CD4-positive, alpha-beta T cell treated with Interleukin-12 subunit alpha and Interleukin-12 subunit beta, for 1 hour (primary cell): ENCODE data around the gene RIN3.

Source experiments
- DNase-seq: peaks from one replicate; pipeline ENCODE4 v3.0.0-alpha.2; 2020

RIN3 gene

DNA sequence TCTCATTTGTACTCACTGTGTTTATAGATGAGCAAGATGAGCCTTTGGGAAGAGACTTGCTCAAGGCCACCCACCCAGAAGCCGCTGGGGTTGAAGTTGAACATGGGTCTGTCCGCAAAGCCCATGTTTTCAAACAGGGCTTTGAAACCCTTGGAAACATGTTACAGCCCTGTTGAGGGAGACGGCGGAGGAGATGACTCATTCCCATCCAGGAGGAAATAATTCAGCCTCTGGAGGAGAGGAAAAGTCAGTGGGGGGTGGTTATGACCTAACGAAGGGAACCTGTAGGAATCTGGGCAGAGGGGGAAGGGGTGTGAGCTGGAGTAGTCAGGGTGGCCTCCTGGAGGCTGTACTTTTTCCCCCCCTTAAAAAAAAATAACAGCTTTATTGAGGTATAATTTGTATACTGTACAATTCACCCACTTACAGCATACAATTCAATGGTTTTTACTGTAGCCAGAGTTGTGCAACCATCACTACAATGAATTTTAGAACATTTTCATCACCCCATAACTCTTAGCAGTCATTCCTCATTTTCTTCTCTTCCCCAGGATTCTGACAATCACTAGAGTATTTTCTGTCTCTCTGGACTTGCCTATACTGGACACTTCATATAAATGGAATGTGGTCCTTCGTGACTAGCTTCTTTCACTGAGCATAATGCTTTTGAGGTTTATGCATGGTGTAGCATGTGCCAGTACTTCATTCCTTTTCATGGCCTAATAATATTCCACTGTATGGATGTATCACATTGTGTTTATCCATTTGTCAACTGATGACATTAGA, 1.9 kb upstream of the RIN3 start:
- DNase-seq, result no peak

GRCh38 chr14:92512807-92513203, 776 bp upstream of the RIN3 start:
- no peak for DNase-seq

- DNase-seq, result peak; percentile 38
Measured at GRCh38 chr14:92513966-92514843, 624 bp downstream of the RIN3 start.

- no peak for DNase-seq
Measured at GRCh38 chr14:92514844-92515514, 1.4 kb downstream of the RIN3 start.

DNA sequence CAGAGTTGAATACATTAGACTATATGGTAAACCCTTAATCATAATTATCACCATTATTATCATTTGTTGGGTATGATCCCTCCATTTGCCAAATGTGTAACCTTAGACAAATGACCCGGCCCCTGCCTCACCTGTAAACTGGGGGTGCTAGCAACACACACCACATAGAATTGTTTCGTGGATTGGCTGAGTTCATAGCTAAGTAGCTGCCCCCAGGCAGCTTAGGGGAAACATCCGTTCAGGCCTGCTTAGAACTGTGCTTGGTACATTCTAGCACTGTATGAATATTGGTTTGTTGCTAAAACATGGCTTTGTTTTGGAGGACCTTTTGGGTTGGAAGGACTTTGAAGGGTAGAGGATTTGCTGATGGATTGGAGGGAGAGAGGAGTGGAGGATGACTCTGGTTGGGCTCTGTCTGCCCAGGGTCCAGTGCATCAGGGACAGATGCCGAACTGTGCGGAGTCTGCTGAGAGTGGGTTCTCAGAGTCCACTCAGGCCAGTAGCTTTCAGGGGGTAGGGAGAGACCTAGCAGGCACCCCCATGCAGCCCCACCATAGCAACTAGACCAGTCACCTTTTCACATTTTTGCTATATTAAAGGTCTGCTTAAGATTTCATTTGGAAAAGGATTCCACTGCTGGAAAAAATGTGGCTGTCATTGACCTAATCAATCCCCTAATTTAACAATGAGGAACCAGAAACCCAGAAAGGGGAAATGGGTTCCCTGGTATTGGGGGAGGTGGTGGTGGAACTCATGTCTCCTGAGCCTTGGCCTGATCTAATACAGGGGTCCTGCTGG, 2.2 kb downstream of the RIN3 start:
- DNase-seq, result no peak

DNA sequence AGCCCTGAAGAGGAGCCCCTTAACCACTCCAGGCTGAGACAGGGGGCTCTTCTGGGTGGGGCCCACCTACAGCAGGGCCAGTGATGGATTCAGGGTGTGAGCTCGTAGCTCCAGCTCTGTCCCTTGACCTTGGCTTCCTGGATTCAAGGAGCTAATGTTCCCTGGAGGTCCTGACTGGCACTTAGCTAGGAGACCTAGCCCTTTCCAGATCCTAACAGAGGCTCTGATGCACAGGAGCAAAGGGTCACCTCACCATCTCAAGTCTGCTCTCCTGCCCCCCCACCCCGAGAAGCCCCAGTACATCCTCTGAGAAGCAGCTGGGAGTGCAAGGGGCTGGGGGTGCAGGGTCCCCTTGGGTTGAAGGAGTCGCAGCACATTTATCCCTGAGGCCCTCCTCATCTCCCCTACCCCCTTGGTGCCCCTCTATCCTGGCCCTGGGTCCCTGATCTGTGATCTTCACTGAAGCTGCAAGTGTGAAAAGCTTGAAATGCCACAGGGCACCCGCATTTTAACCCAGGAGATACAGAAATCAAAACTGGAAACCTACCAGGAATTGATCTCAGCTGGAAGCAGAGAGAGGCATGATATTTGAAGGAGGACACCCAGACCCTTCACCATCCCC, 2.9 kb downstream of the RIN3 start:
- no peak for DNase-seq

DNA sequence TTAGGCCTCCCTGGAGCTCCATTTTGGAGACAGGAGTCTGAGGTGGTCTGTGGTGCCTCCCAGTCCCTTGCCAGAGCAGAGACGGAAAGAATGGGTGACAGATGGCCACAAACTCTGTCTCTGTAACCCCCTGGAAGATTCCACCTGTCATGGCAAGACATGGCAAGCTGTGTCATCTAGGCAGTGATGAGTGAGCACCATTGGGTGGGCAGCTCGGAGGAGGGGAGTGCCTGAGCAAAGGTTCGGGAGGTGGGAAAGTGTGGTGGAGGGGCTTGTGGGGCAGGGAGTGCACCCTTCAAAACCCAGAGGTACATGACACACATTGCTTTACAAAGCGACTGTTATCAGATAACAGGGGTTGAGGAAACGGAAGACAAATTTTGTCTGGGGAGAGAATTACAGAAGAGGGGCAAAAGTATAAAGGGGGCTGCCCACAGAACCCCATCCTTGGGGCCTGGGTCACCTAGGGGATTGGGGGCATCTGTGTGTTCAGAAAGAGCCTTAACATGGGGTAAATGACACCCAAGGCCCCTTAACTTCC, 3.5 kb downstream of the RIN3 start:
- no peak for DNase-seq

- DNase-seq, result no peak
Measured at GRCh38 chr14:92517761-92518160, 4.2 kb downstream of the RIN3 start.

DNA sequence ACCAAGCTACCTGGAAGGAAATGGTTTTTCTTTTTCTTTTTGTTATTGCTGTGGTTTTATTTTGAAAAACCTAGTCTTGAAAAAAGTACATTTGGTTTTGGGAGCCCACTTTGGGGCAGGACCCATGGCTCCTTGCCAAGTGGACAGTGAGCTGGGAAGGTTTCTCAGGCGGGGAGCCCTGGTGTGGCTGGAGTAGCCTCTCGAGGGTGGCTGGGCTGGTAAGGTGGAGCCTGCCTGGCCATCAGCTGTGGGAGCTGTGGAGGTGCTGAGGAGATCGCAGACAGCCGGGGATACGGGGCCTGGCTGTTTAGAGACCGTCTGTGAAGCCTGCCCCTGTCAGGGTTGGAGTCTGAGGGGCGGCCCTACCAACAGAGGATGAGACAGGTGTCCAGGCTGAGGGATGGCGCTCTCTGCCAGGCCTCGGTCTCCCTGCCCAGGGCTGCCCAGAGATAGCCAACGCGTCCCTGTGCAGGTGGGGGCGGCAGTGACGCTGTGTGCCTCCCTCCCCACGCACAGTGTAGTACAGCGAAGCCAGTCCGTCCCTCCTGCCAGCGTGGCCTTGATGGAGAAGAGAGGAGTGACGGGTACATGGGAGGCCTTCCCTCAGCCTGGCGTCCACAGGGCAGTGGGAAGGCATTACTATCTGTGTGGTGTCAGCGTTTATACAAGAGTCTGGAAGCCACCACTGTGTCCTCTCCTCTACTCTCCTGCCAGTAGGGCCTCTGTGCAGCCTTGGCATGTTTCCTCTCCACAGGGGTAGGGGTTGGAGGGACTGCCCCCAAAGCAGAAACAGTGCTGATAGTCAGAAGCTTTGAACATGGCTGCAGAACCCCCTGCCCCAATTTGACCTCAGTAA, 5.9 kb downstream of the RIN3 start:
- DNase-seq, result no peak

GRCh38 chr14:92520102-92521057, 6.8 kb downstream of the RIN3 start:
- no peak for DNase-seq

GRCh38 chr14:92521058-92521415, 7.5 kb downstream of the RIN3 start:
- no peak for DNase-seq

DNA sequence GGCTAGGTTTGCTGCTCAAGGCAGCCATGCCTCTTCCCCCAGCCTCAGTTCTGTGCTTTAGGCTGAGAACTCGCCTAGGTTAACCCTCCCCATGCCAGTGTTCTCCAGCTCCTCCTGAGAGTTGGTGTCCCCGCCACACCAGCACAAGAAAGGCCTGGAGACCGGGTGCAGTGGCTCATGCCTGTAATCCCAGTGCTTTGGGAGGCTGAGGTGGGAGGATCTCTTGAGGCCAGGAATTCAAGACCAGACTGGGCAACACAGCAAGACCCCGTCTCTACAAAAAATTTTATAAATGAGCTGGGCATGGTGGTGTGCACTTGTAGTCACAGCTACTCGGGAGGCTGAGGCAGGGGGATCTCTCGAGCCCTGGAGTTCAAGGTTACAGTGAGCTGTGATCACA, 10.2 kb downstream of the RIN3 start:
- DNase-seq, result no peak

- DNase-seq, result no peak
Measured at GRCh38 chr14:92524602-92525185, 11.1 kb downstream of the RIN3 start.

GRCh38 chr14:92525322-92526095, 11.9 kb downstream of the RIN3 start:
- DNase-seq, result no peak

GRCh38 chr14:92527721-92528120, 14.1 kb downstream of the RIN3 start:
- DNase-seq, result no peak

- no peak for DNase-seq
Measured at GRCh38 chr14:92528486-92529100, 15.0 kb downstream of the RIN3 start.

GRCh38 chr14:92529903-92530302, 16.3 kb downstream of the RIN3 start:
- no peak for DNase-seq
